Liver (tissue), 9 donors: ENCODE results near the gene PAPOLG. TPM values are rescaled to one million over a fixed set of nuclear protein-coding genes. Genes with fewer than 3 reads are reported as not detected.

Experiments
- DNase-seq: peaks from one replicate; pipeline ENCODE4 v3.0.0-alpha.2; 2017; ENCODE audit warnings: low spot score
- H3K27ac ChIP-seq, 2 donors: one replicate each; pipeline ENCODE4 v1.7.0; 2013; ENCODE audit warnings: inconsistent platforms in 2 of 2, low read length in 2 of 2, control low read depth in 1 of 2, low read depth in 1 of 2, mild to moderate bottlenecking in 1 of 2
- H3K27me3 ChIP-seq, 4 donors: one replicate each; pipeline versions ENCODE4 v1.6.1 to v1.7.0; 2013; ENCODE audit warnings: low read length in 3 of 4, inconsistent platforms in 1 of 4, mild to moderate bottlenecking in 1 of 4, moderate library complexity in 1 of 4; ENCODE audit not compliant: control insufficient read depth in 4 of 4, insufficient read depth in 4 of 4
- H3K36me3 ChIP-seq, 4 donors: one replicate each; pipeline versions ENCODE4 v1.6.1 to v1.7.0; 2013; ENCODE audit warnings: low read length in 3 of 4, mild to moderate bottlenecking in 3 of 4, low read depth in 1 of 4, moderate library complexity in 1 of 4; ENCODE audit not compliant: control insufficient read depth in 4 of 4, insufficient read depth in 3 of 4
- H3K4me1 ChIP-seq, 4 donors: one replicate each; pipeline versions ENCODE4 v1.6.1 to v1.7.0; 2013; ENCODE audit warnings: low read length in 3 of 4, mild to moderate bottlenecking in 3 of 4, moderate library complexity in 1 of 4; ENCODE audit not compliant: control insufficient read depth in 4 of 4, insufficient read depth in 4 of 4
- H3K4me3 ChIP-seq, 3 donors: one replicate each; pipeline versions ENCODE4 v1.6.1 to v1.7.0; 2013; ENCODE audit warnings: low read length in 3 of 3, control low read depth in 1 of 3, low read depth in 1 of 3, mild to moderate bottlenecking in 1 of 3
- H3K9ac ChIP-seq, 2 donors: one replicate each; pipeline ENCODE4 v1.7.0; 2013; ENCODE audit warnings: low read length in 2 of 2, mild to moderate bottlenecking in 2 of 2, moderate library complexity in 2 of 2, control low read depth in 1 of 2, low read depth in 1 of 2
- H3K9me3 ChIP-seq, 4 donors: one replicate each; pipeline versions ENCODE4 v1.6.1 to v1.7.0; 2013; ENCODE audit warnings: low read length in 3 of 4; ENCODE audit not compliant: control insufficient read depth in 4 of 4
- EGR1 ChIP-seq, 2 donors: IDR thresholded peaks; 2 replicates each; pipeline ENCODE4 v1.6.1; 2016 to 2018; ENCODE audit warnings: antibody characterized with exemption in 2 of 2, low read depth in 2 of 2
- FOXA1 ChIP-seq: IDR thresholded peaks from 2 replicates; pipeline ENCODE4 v1.6.1; 2016; ENCODE audit warnings: antibody characterized with exemption
- FOXA2 ChIP-seq: IDR thresholded peaks from 2 replicates; pipeline ENCODE4 v1.6.1; 2016; ENCODE audit warnings: antibody characterized with exemption
- GABPA ChIP-seq, 2 donors: IDR thresholded peaks in 1 of 2; conservative IDR thresholded peaks in 1 of 2; 2 replicates each; pipeline ENCODE4 v1.6.1; 2016; ENCODE audit warnings: antibody characterized with exemption in 2 of 2, mild to moderate bottlenecking in 1 of 2, moderate library complexity in 1 of 2
- HNF4A ChIP-seq, 2 donors: conservative IDR thresholded peaks; 2 replicates each; pipeline ENCODE4 v1.6.1; 2016; ENCODE audit warnings: antibody characterized with exemption in 2 of 2, mild to moderate bottlenecking in 2 of 2
- HNF4G ChIP-seq: IDR thresholded peaks from 2 replicates; pipeline ENCODE4 v1.6.1; 2016; ENCODE audit warnings: antibody characterized with exemption
- JUND ChIP-seq, 2 donors: IDR thresholded peaks; 2 replicates each; pipeline ENCODE4 v1.6.1; 2016; ENCODE audit warnings: antibody characterized with exemption in 2 of 2
- NR2F2 ChIP-seq: IDR thresholded peaks from 2 replicates; pipeline ENCODE4 v1.6.1; 2016; ENCODE audit warnings: antibody characterized with exemption
- RAD21 ChIP-seq, 2 donors: IDR thresholded peaks; 2 replicates each; pipeline ENCODE4 v1.6.1; 2016; ENCODE audit warnings: antibody characterized with exemption in 2 of 2, mild to moderate bottlenecking in 2 of 2
- RXRA ChIP-seq, 2 donors: IDR thresholded peaks; 2 replicates each; pipeline ENCODE4 v1.6.1; 2017 to 2018; ENCODE audit warnings: antibody characterized with exemption in 2 of 2, mild to moderate bottlenecking in 1 of 2
- SP1 ChIP-seq: IDR thresholded peaks from 2 replicates; pipeline ENCODE4 v1.6.1; 2018; ENCODE audit warnings: antibody characterized with exemption, mild to moderate bottlenecking
- TAF1 ChIP-seq: conservative IDR thresholded peaks from 2 replicates; pipeline ENCODE4 v1.6.1; 2016; ENCODE audit warnings: antibody characterized with exemption, mild to moderate bottlenecking
- YY1 ChIP-seq: IDR thresholded peaks from 2 replicates; pipeline ENCODE4 v1.6.1; 2016; ENCODE audit warnings: antibody characterized with exemption, mild to moderate bottlenecking
- WGBS: extraction: QIAGEN DNeasy Blood & Tissue Kit; methylation state at CpG from one replicate; pipeline ENCODE4 v1.1.7; 2013; 5-methylcytosine and 5-hydroxymethylcytosine counted together
- polyA plus RNA-seq, 2 donors: library from polyadenylated mRNA; stranded (reverse) in 1 of 2; unstranded in 1 of 2; fragments of 200-250 nt in 1 of 2; fragments of >200 nt in 1 of 2; fragmentation: Nextera tagmentation in 1 of 2; extraction: Ambion mirVana in 1 of 2; gene quantifications; one replicate each; pipeline versions ENCODE4 v1.2.1 to v1.2.3, GENCODE V29; 2013 to 2015
- total RNA-seq, 2 donors: library from RNA; depleted of rRNA; stranded (reverse); fragments of >200 nt; gene quantifications; one replicate each; pipeline ENCODE4 v1.2.3, GENCODE V29; 2014
- TF ChIP-seq, protein P1 (sequence below): IDR thresholded peaks from 2 replicates; pipeline ENCODE4 v1.6.1; 2016; ENCODE audit warnings: antibody characterized with exemption, mild to moderate bottlenecking
- TF ChIP-seq, protein P2 (sequence below): IDR thresholded peaks from 2 replicates; pipeline ENCODE4 v1.6.1; 2016; ENCODE audit warnings: antibody characterized with exemption
- TF ChIP-seq, protein P3 (sequence below): fragments of 150-350 bp; IDR thresholded peaks from 2 replicates; pipeline ENCODE4 v1.5.1; 2017; ENCODE audit warnings: improper control_type of control experiment, low read depth, low read length; ENCODE audit not compliant: missing input control
- TF ChIP-seq, protein P4 (sequence below): IDR thresholded peaks from 2 replicates; pipeline ENCODE4 v1.6.1; 2016; ENCODE audit warnings: antibody characterized with exemption
- TF ChIP-seq, protein P5 (sequence below): IDR thresholded peaks from 2 replicates; pipeline ENCODE4 v1.6.1; 2016; ENCODE audit warnings: antibody characterized with exemption
- donor health status: healthy.
- donor health status: healthy.
- donor health status: healthy.
- donor health status: healthy.
- donor health status: healthy.

The PAPOLG gene
- total and polyA plus RNA-seq, 4 donors: 1.8 to 7.7 (median 3.6) TPM

DNA sequence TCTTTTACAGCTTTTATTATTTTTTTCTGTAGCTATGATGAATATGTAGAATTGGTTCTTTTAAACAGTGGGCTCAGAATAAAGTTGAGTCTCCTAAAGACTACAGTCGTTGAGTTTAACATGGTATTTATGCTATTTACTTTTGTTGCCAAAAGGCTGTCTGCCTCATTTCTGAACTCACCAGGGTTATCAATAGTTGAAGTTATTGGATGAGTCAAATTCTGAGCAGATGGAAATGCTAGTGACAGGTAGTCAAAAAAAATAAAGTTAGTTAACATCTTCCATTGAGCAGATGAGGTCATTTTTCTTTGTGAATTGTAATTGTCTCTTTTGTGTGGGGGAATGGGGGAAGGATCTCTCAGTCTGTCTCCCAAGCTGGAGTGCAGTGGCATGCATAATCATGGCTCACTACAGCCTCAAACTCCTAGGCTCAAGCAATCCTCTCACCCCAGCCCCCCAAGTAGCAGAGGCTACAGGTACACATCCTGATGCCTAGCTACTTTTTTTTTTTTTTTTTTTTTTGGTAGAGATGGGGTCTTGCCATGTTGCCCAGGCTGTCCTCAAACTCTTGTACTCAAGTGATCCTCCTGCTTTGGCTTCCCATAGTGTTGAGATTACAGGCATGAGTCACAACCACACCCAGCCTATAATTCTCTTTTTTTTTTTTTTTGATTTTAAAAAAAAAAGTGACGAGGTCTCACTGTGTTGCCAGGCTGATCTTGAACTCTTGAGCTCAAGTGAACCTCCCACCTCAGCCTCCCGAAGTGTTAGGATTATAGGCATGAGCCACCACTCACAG lies 8.9 kb downstream of the PAPOLG start:
- DNase-seq: no peak
- H3K36me3 ChIP-seq: peaks cover 1 to 28% (median 21%) of the 10 kb centered on the region in 4 donors
- TF ChIP-seq NR2F2 (no peak), EGR1 (IDR thresholded peaks at IDR 0.05; ENCODE audit: low read depth in 2 of 2) (no peak), RAD21 (IDR thresholded peaks at IDR 0.05) (no peak), TAF1 (no peak), SP1 (no peak), HNF4G (no peak), HNF4A (conservative IDR thresholded peaks at IDR 0.05) (no peak), JUND (IDR thresholded peaks at IDR 0.05) (no peak), YY1 (no peak), FOXA1 (no peak)
- TF ChIP-seq, protein P1, sequence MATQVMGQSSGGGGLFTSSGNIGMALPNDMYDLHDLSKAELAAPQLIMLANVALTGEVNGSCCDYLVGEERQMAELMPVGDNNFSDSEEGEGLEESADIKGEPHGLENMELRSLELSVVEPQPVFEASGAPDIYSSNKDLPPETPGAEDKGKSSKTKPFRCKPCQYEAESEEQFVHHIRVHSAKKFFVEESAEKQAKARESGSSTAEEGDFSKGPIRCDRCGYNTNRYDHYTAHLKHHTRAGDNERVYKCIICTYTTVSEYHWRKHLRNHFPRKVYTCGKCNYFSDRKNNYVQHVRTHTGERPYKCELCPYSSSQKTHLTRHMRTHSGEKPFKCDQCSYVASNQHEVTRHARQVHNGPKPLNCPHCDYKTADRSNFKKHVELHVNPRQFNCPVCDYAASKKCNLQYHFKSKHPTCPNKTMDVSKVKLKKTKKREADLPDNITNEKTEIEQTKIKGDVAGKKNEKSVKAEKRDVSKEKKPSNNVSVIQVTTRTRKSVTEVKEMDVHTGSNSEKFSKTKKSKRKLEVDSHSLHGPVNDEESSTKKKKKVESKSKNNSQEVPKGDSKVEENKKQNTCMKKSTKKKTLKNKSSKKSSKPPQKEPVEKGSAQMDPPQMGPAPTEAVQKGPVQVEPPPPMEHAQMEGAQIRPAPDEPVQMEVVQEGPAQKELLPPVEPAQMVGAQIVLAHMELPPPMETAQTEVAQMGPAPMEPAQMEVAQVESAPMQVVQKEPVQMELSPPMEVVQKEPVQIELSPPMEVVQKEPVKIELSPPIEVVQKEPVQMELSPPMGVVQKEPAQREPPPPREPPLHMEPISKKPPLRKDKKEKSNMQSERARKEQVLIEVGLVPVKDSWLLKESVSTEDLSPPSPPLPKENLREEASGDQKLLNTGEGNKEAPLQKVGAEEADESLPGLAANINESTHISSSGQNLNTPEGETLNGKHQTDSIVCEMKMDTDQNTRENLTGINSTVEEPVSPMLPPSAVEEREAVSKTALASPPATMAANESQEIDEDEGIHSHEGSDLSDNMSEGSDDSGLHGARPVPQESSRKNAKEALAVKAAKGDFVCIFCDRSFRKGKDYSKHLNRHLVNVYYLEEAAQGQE: no peak
- TF ChIP-seq, protein P2, sequence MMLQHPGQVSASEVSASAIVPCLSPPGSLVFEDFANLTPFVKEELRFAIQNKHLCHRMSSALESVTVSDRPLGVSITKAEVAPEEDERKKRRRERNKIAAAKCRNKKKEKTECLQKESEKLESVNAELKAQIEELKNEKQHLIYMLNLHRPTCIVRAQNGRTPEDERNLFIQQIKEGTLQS: no peak
- TF ChIP-seq, protein P3, sequence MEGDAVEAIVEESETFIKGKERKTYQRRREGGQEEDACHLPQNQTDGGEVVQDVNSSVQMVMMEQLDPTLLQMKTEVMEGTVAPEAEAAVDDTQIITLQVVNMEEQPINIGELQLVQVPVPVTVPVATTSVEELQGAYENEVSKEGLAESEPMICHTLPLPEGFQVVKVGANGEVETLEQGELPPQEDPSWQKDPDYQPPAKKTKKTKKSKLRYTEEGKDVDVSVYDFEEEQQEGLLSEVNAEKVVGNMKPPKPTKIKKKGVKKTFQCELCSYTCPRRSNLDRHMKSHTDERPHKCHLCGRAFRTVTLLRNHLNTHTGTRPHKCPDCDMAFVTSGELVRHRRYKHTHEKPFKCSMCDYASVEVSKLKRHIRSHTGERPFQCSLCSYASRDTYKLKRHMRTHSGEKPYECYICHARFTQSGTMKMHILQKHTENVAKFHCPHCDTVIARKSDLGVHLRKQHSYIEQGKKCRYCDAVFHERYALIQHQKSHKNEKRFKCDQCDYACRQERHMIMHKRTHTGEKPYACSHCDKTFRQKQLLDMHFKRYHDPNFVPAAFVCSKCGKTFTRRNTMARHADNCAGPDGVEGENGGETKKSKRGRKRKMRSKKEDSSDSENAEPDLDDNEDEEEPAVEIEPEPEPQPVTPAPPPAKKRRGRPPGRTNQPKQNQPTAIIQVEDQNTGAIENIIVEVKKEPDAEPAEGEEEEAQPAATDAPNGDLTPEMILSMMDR: no peak
- H3K9ac ChIP-seq: no peak overlapping the region
- no peak overlapping the region for H3K27ac ChIP-seq
- no peaks in the 10 kb centered on the region for H3K9me3 ChIP-seq
- 85% methylated on average over 3 of the region's 3 CpGs for WGBS
- H3K4me1 ChIP-seq: no peaks in the 10 kb centered on the region
- no peak overlapping the region for H3K4me3 ChIP-seq
- no peaks in the 10 kb centered on the region for H3K27me3 ChIP-seq

DNA sequence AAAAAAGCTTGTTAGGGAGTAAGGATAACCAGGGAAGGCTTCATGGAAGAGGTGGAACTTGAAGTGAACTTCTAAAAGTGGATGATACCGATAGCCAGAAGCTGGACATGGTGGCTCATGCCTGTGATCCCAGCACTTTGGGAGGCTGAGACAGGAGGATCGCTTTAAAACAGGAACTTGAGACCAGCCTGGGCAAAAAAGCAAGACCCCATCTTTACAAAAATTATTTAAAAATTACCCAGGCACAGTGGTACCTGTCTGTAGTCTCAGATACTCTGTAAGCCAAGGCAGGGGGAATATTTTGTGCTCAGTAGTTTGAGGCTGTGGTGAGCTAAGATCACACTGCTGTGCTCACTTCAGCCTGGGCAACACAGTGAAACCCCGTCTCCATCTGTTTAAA lies 10.2 kb downstream of the PAPOLG start:
- H3K36me3 ChIP-seq: peaks cover 1 to 25% (median 21%) of the 10 kb centered on the region in 4 donors
- TF ChIP-seq, protein P2: no peak
- TF ChIP-seq RXRA (IDR thresholded peaks at IDR 0.05) (no peak), YY1 (no peak), SP1 (no peak), HNF4A (conservative IDR thresholded peaks at IDR 0.05) (no peak), HNF4G (no peak), GABPA (IDR thresholded peaks at IDR 0.05 in 1 of 2, conservative IDR thresholded peaks at IDR 0.05 in 1 of 2) (no peak), RAD21 (IDR thresholded peaks at IDR 0.05) (no peak), JUND (IDR thresholded peaks at IDR 0.05) (no peak), TAF1 (no peak), FOXA2 (no peak), FOXA1 (no peak), NR2F2 (no peak), EGR1 (IDR thresholded peaks at IDR 0.05; ENCODE audit: low read depth in 2 of 2) (no peak)
- TF ChIP-seq, protein P1: no peak
- TF ChIP-seq, protein P4, sequence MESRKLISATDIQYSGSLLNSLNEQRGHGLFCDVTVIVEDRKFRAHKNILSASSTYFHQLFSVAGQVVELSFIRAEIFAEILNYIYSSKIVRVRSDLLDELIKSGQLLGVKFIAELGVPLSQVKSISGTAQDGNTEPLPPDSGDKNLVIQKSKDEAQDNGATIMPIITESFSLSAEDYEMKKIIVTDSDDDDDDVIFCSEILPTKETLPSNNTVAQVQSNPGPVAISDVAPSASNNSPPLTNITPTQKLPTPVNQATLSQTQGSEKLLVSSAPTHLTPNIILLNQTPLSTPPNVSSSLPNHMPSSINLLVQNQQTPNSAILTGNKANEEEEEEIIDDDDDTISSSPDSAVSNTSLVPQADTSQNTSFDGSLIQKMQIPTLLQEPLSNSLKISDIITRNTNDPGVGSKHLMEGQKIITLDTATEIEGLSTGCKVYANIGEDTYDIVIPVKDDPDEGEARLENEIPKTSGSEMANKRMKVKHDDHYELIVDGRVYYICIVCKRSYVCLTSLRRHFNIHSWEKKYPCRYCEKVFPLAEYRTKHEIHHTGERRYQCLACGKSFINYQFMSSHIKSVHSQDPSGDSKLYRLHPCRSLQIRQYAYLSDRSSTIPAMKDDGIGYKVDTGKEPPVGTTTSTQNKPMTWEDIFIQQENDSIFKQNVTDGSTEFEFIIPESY: no peak
- TF ChIP-seq, protein P5, sequence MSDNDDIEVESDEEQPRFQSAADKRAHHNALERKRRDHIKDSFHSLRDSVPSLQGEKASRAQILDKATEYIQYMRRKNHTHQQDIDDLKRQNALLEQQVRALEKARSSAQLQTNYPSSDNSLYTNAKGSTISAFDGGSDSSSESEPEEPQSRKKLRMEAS: no peak

More for the DNA sequence above, 10.2 kb downstream of the PAPOLG start:
- Histone ChIP-seq H3K4me3 (no peak overlapping the region), H3K27me3 (no peaks in the 10 kb centered on the region), H3K9me3 (no peaks in the 10 kb centered on the region), H3K9ac (no peak overlapping the region), H3K4me1 (no peaks in the 10 kb centered on the region), H3K27ac (no peak overlapping the region)
- no peak for DNase-seq
- 96% methylated on average over 3 of the region's 3 CpGs for WGBS
